HL-60 (cell line): ENCODE results near the gene EVA1C.

Source experiments
- DNase-seq, 2 experiments: peaks; one replicate each; pipeline ENCODE4 v3.0.0-alpha.2; 2010 to 2020; ENCODE audit warnings: low read depth in 1 of 2, low spot score in 1 of 2
- H3K27ac ChIP-seq: fragments of 250-450 bp; sonication (Bioruptor Pico); replicated peaks from 2 replicates; pipeline ENCODE4 v1.5.1; 2020; ENCODE audit warnings: mild to moderate bottlenecking, moderate library complexity
- H3K27me3 ChIP-seq: fragments of 250-450 bp; sonication (Bioruptor Pico); 2 replicates; pipeline ENCODE4 v1.5.1; 2021; ENCODE audit warnings: mild to moderate bottlenecking, moderate library complexity; ENCODE audit not compliant: insufficient read depth, poor library complexity, severe bottlenecking
- H3K4me3 ChIP-seq: replicated peaks from 2 replicates; pipeline ENCODE4 v1.5.1; 2011; ENCODE audit warnings: mild to moderate bottlenecking, control low read depth, low read length; ENCODE audit not compliant: insufficient read depth
- GABPA ChIP-seq: IDR thresholded peaks from 2 replicates; pipeline ENCODE4 v1.6.1; 2012; ENCODE audit warnings: low read depth
- POLR2AphosphoS5 ChIP-seq: IDR thresholded peaks from 2 replicates; pipeline ENCODE4 v1.6.1; 2012; ENCODE audit warnings: low read depth
- SPI1 ChIP-seq: IDR thresholded peaks from 2 replicates; pipeline ENCODE4 v1.6.1; 2012; ENCODE audit warnings: low read depth, mild to moderate bottlenecking, borderline replicate concordance
- TF ChIP-seq, protein P1 (sequence below): IDR thresholded peaks from one replicate; pipeline ENCODE4 v1.5.1; 2011; ENCODE audit warnings: low read length, control low read depth, inconsistent platforms; ENCODE audit not compliant: insufficient read depth
- TF ChIP-seq, protein P2 (sequence below): IDR thresholded peaks from 2 replicates; pipeline ENCODE4 v1.6.1; 2012; ENCODE audit warnings: low read depth; ENCODE audit not compliant: insufficient replicate concordance

The EVA1C gene

DNA sequence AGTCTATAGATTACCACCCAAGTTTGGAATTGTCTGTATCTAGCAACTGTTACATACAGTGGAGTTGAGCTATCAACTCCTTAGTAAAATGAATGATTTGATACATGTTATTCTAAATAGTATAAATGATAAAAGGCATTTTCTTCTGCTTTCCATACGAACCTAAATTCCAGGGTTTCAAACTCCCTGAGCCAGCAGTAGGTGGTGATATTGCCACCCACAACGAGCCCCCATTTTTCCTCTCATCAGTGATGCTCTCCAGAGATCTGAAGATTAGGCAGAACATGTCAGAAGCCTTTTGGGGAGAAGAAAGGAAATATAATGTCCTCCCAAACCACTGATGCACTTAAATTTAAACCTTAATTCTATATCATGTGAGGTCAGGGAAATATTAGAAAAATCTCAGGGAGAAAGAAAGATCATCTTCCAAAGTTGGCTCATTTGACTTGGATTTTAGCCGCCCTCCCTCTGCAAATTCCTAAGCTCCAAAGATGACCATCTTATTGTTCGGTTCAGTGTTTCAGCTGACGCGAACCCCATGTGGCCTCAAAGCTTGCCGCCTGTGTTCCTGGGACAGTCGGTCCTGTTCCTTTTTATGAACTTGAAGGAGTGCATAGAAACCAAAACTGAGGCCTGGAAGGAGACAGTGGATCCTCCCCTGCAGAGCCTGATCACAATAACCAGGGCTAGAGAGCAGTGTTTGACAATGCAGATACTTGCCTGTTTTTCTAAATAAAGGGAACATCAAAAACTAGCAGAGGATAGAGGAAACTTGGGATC, 2.3 kb downstream of the EVA1C start:
- Histone ChIP-seq H3K27ac (no peak overlapping the region), H3K27me3 (peaks cover 30% of the 10 kb centered on the region), H3K4me3 (no peak overlapping the region)
- DNase-seq, result no peak
- TF ChIP-seq SPI1, result no peak
- no peak for TF ChIP-seq POLR2AphosphoS5
- TF ChIP-seq GABPA, result no peak
- TF ChIP-seq, protein P1, sequence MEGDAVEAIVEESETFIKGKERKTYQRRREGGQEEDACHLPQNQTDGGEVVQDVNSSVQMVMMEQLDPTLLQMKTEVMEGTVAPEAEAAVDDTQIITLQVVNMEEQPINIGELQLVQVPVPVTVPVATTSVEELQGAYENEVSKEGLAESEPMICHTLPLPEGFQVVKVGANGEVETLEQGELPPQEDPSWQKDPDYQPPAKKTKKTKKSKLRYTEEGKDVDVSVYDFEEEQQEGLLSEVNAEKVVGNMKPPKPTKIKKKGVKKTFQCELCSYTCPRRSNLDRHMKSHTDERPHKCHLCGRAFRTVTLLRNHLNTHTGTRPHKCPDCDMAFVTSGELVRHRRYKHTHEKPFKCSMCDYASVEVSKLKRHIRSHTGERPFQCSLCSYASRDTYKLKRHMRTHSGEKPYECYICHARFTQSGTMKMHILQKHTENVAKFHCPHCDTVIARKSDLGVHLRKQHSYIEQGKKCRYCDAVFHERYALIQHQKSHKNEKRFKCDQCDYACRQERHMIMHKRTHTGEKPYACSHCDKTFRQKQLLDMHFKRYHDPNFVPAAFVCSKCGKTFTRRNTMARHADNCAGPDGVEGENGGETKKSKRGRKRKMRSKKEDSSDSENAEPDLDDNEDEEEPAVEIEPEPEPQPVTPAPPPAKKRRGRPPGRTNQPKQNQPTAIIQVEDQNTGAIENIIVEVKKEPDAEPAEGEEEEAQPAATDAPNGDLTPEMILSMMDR, result no peak
- TF ChIP-seq, protein P2, sequence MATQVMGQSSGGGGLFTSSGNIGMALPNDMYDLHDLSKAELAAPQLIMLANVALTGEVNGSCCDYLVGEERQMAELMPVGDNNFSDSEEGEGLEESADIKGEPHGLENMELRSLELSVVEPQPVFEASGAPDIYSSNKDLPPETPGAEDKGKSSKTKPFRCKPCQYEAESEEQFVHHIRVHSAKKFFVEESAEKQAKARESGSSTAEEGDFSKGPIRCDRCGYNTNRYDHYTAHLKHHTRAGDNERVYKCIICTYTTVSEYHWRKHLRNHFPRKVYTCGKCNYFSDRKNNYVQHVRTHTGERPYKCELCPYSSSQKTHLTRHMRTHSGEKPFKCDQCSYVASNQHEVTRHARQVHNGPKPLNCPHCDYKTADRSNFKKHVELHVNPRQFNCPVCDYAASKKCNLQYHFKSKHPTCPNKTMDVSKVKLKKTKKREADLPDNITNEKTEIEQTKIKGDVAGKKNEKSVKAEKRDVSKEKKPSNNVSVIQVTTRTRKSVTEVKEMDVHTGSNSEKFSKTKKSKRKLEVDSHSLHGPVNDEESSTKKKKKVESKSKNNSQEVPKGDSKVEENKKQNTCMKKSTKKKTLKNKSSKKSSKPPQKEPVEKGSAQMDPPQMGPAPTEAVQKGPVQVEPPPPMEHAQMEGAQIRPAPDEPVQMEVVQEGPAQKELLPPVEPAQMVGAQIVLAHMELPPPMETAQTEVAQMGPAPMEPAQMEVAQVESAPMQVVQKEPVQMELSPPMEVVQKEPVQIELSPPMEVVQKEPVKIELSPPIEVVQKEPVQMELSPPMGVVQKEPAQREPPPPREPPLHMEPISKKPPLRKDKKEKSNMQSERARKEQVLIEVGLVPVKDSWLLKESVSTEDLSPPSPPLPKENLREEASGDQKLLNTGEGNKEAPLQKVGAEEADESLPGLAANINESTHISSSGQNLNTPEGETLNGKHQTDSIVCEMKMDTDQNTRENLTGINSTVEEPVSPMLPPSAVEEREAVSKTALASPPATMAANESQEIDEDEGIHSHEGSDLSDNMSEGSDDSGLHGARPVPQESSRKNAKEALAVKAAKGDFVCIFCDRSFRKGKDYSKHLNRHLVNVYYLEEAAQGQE, result no peak

DNA sequence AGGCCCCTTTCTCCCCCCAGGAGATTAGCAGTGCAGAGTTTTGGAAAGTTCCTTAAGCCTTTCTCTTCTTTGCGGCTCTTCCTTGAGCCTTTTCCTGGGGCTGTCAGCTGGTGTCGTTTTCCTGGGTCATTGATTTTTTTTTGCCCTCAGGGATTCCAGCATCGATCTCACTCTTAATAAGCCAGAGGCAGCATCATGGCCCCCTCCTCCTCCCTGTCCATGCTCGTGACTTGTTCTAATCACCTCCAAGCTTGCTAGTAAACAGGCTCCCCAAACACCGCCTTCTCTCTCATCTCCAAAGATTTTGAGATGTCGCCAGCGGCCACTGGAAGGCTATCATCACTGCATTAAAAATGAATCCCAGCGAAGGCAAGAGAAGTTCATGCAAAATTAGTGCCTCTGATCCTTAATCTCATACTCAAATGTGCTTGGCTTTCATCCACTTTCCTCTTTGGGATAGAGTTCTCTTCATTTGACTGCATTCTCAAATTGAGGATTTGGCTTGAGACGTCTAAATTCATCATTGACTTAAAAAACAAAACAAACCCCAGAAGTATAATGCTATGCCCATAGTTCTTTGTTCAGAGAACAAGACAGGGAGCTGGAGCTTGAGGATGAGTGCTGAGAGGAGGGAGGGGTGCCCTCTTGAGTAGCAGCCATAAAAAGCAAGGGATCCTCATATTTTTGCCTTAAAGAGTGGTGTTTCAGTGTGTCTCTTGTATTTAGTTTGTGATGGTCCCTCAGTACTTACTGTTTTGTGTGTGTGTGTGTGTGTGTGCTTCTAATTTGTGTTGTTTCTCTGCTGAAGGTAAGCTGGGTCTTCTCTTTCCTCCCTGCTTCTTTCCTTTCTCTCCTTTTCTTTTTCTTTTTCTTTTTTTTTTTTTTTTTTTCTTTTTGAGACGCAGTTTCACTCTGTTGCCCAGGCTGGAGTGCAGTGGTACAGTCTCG, 3.2 kb downstream of the EVA1C start:
- no peak for TF ChIP-seq POLR2AphosphoS5
- TF ChIP-seq GABPA, result no peak
- TF ChIP-seq, protein P1, result no peak
- no peak for TF ChIP-seq SPI1
- TF ChIP-seq, protein P2, result no peak
- no peak overlapping the region for H3K4me3 ChIP-seq
- no peak for DNase-seq
- H3K27me3 ChIP-seq, result peaks cover 28% of the 10 kb centered on the region
- H3K27ac ChIP-seq, result no peak overlapping the region

DNA sequence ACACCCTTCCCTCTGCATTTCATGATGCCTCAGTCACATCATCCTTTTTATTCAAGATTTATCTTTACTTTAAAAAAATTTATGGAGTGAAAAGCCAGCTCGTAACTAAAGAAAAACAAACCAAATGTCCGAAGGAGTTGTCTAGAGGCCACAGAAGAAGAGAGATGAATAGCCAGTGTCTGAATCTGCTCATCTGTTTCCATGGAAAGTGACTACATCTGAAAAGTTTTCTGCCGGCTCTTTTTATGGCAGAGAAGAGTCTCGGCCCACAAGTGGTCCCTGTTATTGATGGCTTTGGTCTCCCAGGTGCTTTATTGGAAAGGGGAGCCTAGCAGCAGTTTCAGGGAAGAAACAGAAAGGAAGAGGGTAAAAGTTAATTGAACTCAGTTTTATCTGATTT, 5.6 kb downstream of the EVA1C start:
- TF ChIP-seq, protein P2, result no peak
- no peak for TF ChIP-seq SPI1
- TF ChIP-seq, protein P1, result no peak
- TF ChIP-seq POLR2AphosphoS5, result no peak
- no peak for TF ChIP-seq GABPA

More for the DNA sequence above, 5.6 kb downstream of the EVA1C start:
- DNase-seq, result no peak
- Histone ChIP-seq H3K27me3 (peaks cover 11% of the 10 kb centered on the region), H3K4me3 (no peak overlapping the region), H3K27ac (no peak overlapping the region)
